ENCODE results near the gene CDH4. TPM values are rescaled to one million over a fixed set of nuclear protein-coding genes. Genes with fewer than 3 reads are reported as not detected.

CDH4 gene
- total and polyA plus RNA-seq, 10 donors: 0.30 to 20.1 (median 7.7) TPM

DNA sequence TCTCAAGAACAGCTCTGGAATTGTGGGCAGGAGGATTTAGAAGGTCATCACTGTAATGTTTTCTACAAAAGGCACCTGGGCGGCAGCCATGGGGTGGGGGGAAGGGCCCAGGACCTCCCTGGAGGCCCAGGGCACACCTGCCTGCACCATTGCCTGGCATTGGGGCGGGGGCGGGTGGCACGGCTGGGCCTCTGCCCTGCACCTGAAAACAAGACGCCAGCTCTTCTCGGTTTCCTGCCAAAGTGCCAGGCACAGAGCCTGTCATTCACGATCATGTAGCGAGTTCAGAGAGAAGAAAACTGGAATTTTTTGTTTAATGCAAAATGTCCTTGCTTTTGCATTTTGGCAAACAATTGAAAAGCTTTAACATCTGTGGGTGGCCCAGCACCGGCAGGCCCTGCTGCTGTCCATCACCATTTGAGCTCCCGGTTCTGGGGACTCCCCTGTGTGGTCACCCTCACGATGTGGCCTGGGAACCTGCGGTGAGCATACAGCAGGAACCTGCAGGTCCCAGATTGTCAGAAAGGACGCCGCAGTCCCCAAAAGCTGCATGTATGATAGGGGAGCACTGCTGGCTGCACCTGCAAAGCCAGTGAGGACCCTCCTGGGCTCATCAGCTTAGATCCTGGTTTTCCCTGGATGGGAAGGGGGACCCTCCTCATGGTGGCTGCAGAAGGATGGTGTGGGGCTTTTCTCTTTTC lies 262.9 kb downstream of the CDH4 start:
- DNase-seq: peak; percentile 38
- Histone ChIP-seq H3K36me3 (no peaks in the 10 kb centered on the region), H3K4me3 (no peak overlapping the region), H3K27me3 (replicated peaks in 1 of 7) (peaks cover 0 to 14% (median 0%) of the 10 kb centered on the region in 7 donors), H3K9me3 (peaks cover 0 to 19% (median 0%) of the 10 kb centered on the region in 8 donors), H3K4me1 (no peaks in the 10 kb centered on the region), H3K27ac (no peak overlapping the region)
- no peak for TF ChIP-seq POLR2A (IDR thresholded peaks at IDR 0.05)
- TF ChIP-seq POLR2AphosphoS5 (IDR thresholded peaks at IDR 0.05): no peak
- TF ChIP-seq, protein P1, sequence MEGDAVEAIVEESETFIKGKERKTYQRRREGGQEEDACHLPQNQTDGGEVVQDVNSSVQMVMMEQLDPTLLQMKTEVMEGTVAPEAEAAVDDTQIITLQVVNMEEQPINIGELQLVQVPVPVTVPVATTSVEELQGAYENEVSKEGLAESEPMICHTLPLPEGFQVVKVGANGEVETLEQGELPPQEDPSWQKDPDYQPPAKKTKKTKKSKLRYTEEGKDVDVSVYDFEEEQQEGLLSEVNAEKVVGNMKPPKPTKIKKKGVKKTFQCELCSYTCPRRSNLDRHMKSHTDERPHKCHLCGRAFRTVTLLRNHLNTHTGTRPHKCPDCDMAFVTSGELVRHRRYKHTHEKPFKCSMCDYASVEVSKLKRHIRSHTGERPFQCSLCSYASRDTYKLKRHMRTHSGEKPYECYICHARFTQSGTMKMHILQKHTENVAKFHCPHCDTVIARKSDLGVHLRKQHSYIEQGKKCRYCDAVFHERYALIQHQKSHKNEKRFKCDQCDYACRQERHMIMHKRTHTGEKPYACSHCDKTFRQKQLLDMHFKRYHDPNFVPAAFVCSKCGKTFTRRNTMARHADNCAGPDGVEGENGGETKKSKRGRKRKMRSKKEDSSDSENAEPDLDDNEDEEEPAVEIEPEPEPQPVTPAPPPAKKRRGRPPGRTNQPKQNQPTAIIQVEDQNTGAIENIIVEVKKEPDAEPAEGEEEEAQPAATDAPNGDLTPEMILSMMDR (IDR thresholded peaks at IDR 0.05 in 8 of 11, conservative IDR thresholded peaks at IDR 0.05 in 3 of 11): no peak
- intact Hi-C loops (cut with DNase I; ENCODE audit: low total_unique reads): no loop called here
- 77 to 90% (median 86%) methylated on average over 12 to 14 of the region's 14 CpGs for WGBS, 5 donors

DNA sequence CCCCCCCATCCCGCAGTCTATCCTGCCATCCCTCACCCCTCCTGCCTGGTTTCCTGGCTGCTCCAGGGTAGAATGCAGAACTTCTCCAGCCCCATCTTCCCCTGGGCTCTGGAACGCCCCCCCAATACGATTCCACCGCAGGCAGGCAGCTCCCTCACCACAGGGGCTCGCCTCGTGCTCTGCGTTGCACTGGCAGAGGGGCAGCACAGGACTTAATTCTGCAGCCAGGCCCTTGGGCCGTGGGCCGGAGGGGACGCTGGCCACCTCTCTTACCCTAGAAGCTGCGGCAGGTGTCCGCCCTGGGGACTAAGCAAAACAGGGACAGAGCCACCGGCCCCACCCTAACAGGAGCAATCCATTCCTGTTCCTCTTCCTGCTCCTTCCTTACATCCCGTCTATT lies 263.9 kb downstream of the CDH4 start:
- peak; percentile 59 for DNase-seq
- H3K4me1 ChIP-seq: no peaks in the 10 kb centered on the region
- no peak for TF ChIP-seq POLR2A (IDR thresholded peaks at IDR 0.05)
- TF ChIP-seq, protein P1 (IDR thresholded peaks at IDR 0.05 in 8 of 11, conservative IDR thresholded peaks at IDR 0.05 in 3 of 11): no peak
- no peak for TF ChIP-seq POLR2AphosphoS5 (IDR thresholded peaks at IDR 0.05)

DNA sequence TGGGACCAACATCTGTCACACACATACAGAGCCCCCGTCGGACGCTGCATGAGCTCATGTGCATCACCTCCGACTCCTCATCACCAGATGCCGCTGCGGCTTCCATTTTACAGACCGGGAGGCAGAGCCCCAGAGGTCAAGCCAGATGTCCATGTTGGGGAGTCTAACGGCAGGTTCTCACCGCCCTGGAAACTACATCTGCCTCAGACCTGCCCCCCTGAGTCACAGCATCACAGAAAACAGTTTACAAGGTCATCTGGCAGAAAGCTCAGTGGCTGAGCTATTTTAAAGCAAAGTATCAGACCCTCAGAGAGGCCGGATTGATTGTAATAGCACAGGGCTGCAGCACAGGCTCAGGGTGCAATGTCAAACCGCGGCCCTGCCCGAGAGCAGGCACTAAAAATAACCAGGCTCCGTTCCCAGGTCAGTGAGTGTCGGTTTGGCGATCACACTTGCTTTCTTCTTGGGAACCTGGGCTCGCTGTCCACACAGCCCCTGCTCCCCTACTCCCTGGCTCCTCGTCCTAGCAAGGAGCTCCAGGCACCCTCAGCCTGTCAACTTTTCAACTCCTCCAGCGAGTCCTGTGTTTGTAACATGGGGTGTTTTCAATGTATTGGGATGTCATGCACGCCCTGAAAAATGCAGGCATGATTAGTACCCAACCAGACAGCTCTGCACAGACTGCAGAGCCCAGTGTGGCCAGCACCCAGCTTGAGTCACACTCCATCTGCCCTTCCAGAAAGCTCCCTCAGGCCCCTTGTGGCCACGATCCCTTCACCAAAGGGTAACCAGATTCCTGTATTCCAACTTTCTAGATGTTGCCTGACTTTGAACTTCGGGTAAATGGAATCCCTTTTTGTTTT lies 264.5 kb downstream of the CDH4 start:
- WGBS, 5 donors: 73 to 80% (median 75%) methylated on average over 19 to 22 of the region's 22 CpGs
- intact Hi-C loops (cut with DNase I; ENCODE audit: low total_unique reads): no loop called here
- peaks cover 0 to 19% (median 0%) of the 10 kb centered on the region in 8 donors for H3K9me3 ChIP-seq

More for the DNA sequence above, 263.9 kb downstream of the CDH4 start:
- H3K36me3 ChIP-seq: no peaks in the 10 kb centered on the region
- H3K27me3 ChIP-seq (replicated peaks in 1 of 7): peaks cover 0 to 14% (median 0%) of the 10 kb centered on the region in 7 donors
- intact Hi-C loops (cut with DNase I; ENCODE audit: low total_unique reads): no loop called here
- peaks cover 0 to 19% (median 0%) of the 10 kb centered on the region in 8 donors for H3K9me3 ChIP-seq
- no peak overlapping the region for H3K4me3 ChIP-seq
- H3K27ac ChIP-seq: no peak overlapping the region
- WGBS, 5 donors: 63 to 72% (median 71%) methylated on average over 14 of the region's 14 CpGs

More for the DNA sequence above, 264.5 kb downstream of the CDH4 start:
- Histone ChIP-seq H3K27me3 (replicated peaks in 1 of 7) (peaks cover 0 to 14% (median 0%) of the 10 kb centered on the region in 7 donors), H3K4me1 (no peaks in the 10 kb centered on the region), H3K4me3 (no peak overlapping the region), H3K27ac (no peak overlapping the region), H3K36me3 (no peaks in the 10 kb centered on the region)
- TF ChIP-seq POLR2AphosphoS5 (IDR thresholded peaks at IDR 0.05): no peak
- TF ChIP-seq, protein P1 (IDR thresholded peaks at IDR 0.05 in 8 of 11, conservative IDR thresholded peaks at IDR 0.05 in 3 of 11): no peak
- no peak for TF ChIP-seq POLR2A (IDR thresholded peaks at IDR 0.05)
- peak; percentile 46 for DNase-seq
